HG02623 (cell line): ENCODE results near the gene ZNF844.
"Not testable (repeated sequence)": the region's sequence is repeated elsewhere in the genome, so short reads cannot be mapped to it uniquely, and the experiment has no call there.

Experiments used
- ATAC-seq: cut with Tn5 transposase; IDR thresholded peaks from one replicate; pipeline ENCODE4 v1.9.1; 2021; ENCODE audit warnings: moderate library complexity; ENCODE audit not compliant: unreplicated experiment

Gene ZNF844

GRCh38 chr19:12092065-12092867 is 27.7 kb downstream of the ZNF844 start:
- no peak for ATAC-seq

- no peak for ATAC-seq
These were observed 28.4 kb downstream of the ZNF844 start for GRCh38 chr19:12092956-12093355.

- no peak for ATAC-seq
These were observed 29.2 kb downstream of the ZNF844 start for GRCh38 chr19:12093777-12094176.

- no peak for ATAC-seq
These were observed 30.7 kb downstream of the ZNF844 start for GRCh38 chr19:12095111-12095790.

GRCh38 chr19:12098040-12098439 is 33.5 kb downstream of the ZNF844 start:
- no peak for ATAC-seq

GRCh38 chr19:12103909-12104308 is 39.4 kb downstream of the ZNF844 start:
- not testable (repeated sequence) for ATAC-seq

GRCh38 chr19:12111176-12111575 is 46.6 kb downstream of the ZNF844 start:
- ATAC-seq: no peak

- no peak for ATAC-seq
These were observed 47.6 kb downstream of the ZNF844 start for GRCh38 chr19:12111943-12112637.

GRCh38 chr19:12112701-12113100 is 48.2 kb downstream of the ZNF844 start:
- ATAC-seq: no peak

GRCh38 chr19:12113121-12113520 is 48.6 kb downstream of the ZNF844 start:
- ATAC-seq: no peak

GRCh38 chr19:12117201-12117970 is 52.9 kb downstream of the ZNF844 start:
- ATAC-seq: no peak

- ATAC-seq: no peak
These were observed 62.2 kb downstream of the ZNF844 start for GRCh38 chr19:12126707-12127106.
